DOHH2 (cell line): ENCODE results near the gene CACNG5.

Experiments
- H3F3A ChIP-seq: fragments of 200-600 bp; sonication (generic), shearing (Covaris generic); 2 replicates; pipeline ENCODE4 v1.6.0; 2016; ENCODE audit warnings: antibody characterized with exemption, mild to moderate bottlenecking; ENCODE audit not compliant: control insufficient read depth, insufficient read depth
- H3K27ac ChIP-seq: fragments of 200-600 bp; sonication (generic); 2 replicates; pipeline ENCODE4 v1.5.1; 2014; ENCODE audit warnings: low read depth, mild to moderate bottlenecking, low read length, moderate library complexity
- H3K27me3 ChIP-seq: fragments of 200-600 bp; sonication (generic); 2 replicates; pipeline ENCODE4 v1.6.1; 2014; ENCODE audit warnings: mild to moderate bottlenecking, low read length, mixed read lengths; ENCODE audit not compliant: control insufficient read depth
- H3K36me3 ChIP-seq: fragments of 200-600 bp; sonication (generic); 2 replicates; pipeline ENCODE4 v1.6.1; 2014; ENCODE audit warnings: mild to moderate bottlenecking, low read length, moderate library complexity, mixed read lengths; ENCODE audit not compliant: control insufficient read depth
- H3K4me1 ChIP-seq: fragments of 200-600 bp; sonication (generic); 2 replicates; pipeline ENCODE4 v1.6.1; 2014; ENCODE audit warnings: mild to moderate bottlenecking, low read length, mixed read lengths; ENCODE audit not compliant: control insufficient read depth
- H3K4me2 ChIP-seq: fragments of 200-600 bp; sonication (generic); 2 replicates; pipeline ENCODE4 v1.6.0; 2014; ENCODE audit warnings: mild to moderate bottlenecking, low read length, moderate library complexity
- H3K4me3 ChIP-seq: fragments of 200-600 bp; sonication (generic); 2 replicates; pipeline ENCODE4 v1.5.1; 2014; ENCODE audit warnings: mild to moderate bottlenecking, low read length, mixed read lengths
- H3K79me2 ChIP-seq: fragments of 200-600 bp; sonication (generic); 2 replicates; pipeline ENCODE4 v1.6.1; 2014; ENCODE audit warnings: mild to moderate bottlenecking, low read length, mixed read lengths; ENCODE audit not compliant: control insufficient read depth
- H3K9me2 ChIP-seq: fragments of 200-600 bp; sonication (generic); replicated peaks from 2 replicates; pipeline ENCODE4 v1.6.1; 2014; ENCODE audit warnings: mild to moderate bottlenecking, low read length, mixed read lengths; ENCODE audit not compliant: control insufficient read depth
- H3K9me3 ChIP-seq: fragments of 200-600 bp; sonication (generic); 2 replicates; pipeline ENCODE4 v1.6.1; 2014; ENCODE audit warnings: antibody characterized with exemption, low read length, mixed read lengths; ENCODE audit not compliant: control insufficient read depth, insufficient read depth
- H4K20me1 ChIP-seq: fragments of 200-600 bp; sonication (generic); 2 replicates; pipeline ENCODE4 v1.6.0; 2014; ENCODE audit warnings: low read depth, mild to moderate bottlenecking, antibody characterized with exemption, low read length, moderate library complexity; ENCODE audit not compliant: control insufficient read depth, insufficient read depth
- CTCF ChIP-seq: fragments of 200-600 bp; sonication (generic); IDR thresholded peaks from one replicate; pipeline ENCODE4 v1.5.1; 2014; ENCODE audit warnings: antibody characterized with exemption, mild to moderate bottlenecking, low read depth, low read length; ENCODE audit not compliant: poor library complexity, severe bottlenecking
- EZH2phosphoT487 ChIP-seq: fragments of 200-600 bp; sonication (generic); IDR thresholded peaks from 2 replicates; pipeline ENCODE4 v1.6.1; 2017; ENCODE audit warnings: borderline replicate concordance, mild to moderate bottlenecking, antibody characterized with exemption, low read length, moderate library complexity, mixed read lengths

CACNG5 gene

GRCh38 chr17:66873962-66874361 is 39.0 kb downstream of the CACNG5 start:
- Histone ChIP-seq H3K27ac (no peak overlapping the region), H3K36me3 (no peaks in the 10 kb centered on the region)
- TF ChIP-seq CTCF (no peak), EZH2phosphoT487 (no peak)

GRCh38 chr17:66884931-66885330 is 50.0 kb downstream of the CACNG5 start:
- no peaks in the 10 kb centered on the region for H3K79me2 ChIP-seq
- no peaks in the 10 kb centered on the region for H4K20me1 ChIP-seq
- H3K4me1 ChIP-seq, result no peaks in the 10 kb centered on the region
- no peak for TF ChIP-seq CTCF
- TF ChIP-seq EZH2phosphoT487, result no peak
- H3K27me3 ChIP-seq, result no peaks in the 10 kb centered on the region; the same call in 1 of the 2 replicates
- H3F3A ChIP-seq, result no peaks in the 10 kb centered on the region
- H3K27ac ChIP-seq, result no peak overlapping the region
- no peak overlapping the region for H3K4me3 ChIP-seq
- H3K9me3 ChIP-seq, result no peaks in the 10 kb centered on the region
- no peaks in the 10 kb centered on the region for H3K9me2 ChIP-seq
- H3K4me2 ChIP-seq, result no peak overlapping the region
- no peaks in the 10 kb centered on the region for H3K36me3 ChIP-seq

More at GRCh38 chr17:66873962-66874361, 39.0 kb downstream of the CACNG5 start:
- Histone ChIP-seq H3K9me2 (no peaks in the 10 kb centered on the region), H3K4me3 (no peak overlapping the region), H3K27me3 (peaks cover 4% of the 10 kb centered on the region; the same call in 1 of the 2 replicates), H3K79me2 (no peaks in the 10 kb centered on the region), H4K20me1 (no peaks in the 10 kb centered on the region), H3F3A (no peaks in the 10 kb centered on the region), H3K9me3 (no peaks in the 10 kb centered on the region), H3K4me2 (no peak overlapping the region), H3K4me1 (no peaks in the 10 kb centered on the region)

- Histone ChIP-seq H3F3A (no peaks in the 10 kb centered on the region), H3K79me2 (no peaks in the 10 kb centered on the region), H3K9me3 (no peaks in the 10 kb centered on the region), H3K36me3 (no peaks in the 10 kb centered on the region), H3K4me3 (no peak overlapping the region), H3K27ac (no peak overlapping the region), H3K4me1 (no peaks in the 10 kb centered on the region), H3K9me2 (no peaks in the 10 kb centered on the region), H3K4me2 (no peak overlapping the region), H3K27me3 (no peaks in the 10 kb centered on the region; the same call in 1 of the 2 replicates), H4K20me1 (no peaks in the 10 kb centered on the region)
- no peak for TF ChIP-seq CTCF
These were observed 50.5 kb downstream of the CACNG5 start for GRCh38 chr17:66885417-66885816.
